Ectodermal cell (in vitro differentiated cells): Measurements from ENCODE around the gene PRRC2C. TPM values are rescaled to one million over a fixed set of nuclear protein-coding genes. Genes with fewer than 3 reads are reported as not detected.
"Not testable (repeated sequence)": the region's sequence is repeated elsewhere in the genome, so short reads cannot be mapped to it uniquely, and the experiment has no call there.

ENCODE experiments used
- H3K27ac ChIP-seq: 2 replicates; pipeline ENCODE4 v1.7.0; 2013; ENCODE audit warnings: mild to moderate bottlenecking, low read depth, low read length; ENCODE audit not compliant: insufficient read depth, poor library complexity, severe bottlenecking
- H3K27me3 ChIP-seq: 2 replicates; pipeline ENCODE4 v1.7.0; 2013; ENCODE audit warnings: mild to moderate bottlenecking, low read length; ENCODE audit not compliant: insufficient read depth, control insufficient read depth, poor library complexity, severe bottlenecking
- H3K36me3 ChIP-seq: one replicate; pipeline ENCODE4 v1.7.0; 2013; ENCODE audit warnings: low read length; ENCODE audit not compliant: control insufficient read depth, insufficient read depth
- H3K4me1 ChIP-seq: one replicate; pipeline ENCODE4 v1.7.0; 2013; ENCODE audit warnings: low read length; ENCODE audit not compliant: control insufficient read depth, insufficient read depth
- H3K4me3 ChIP-seq: 2 replicates; pipeline ENCODE4 v1.7.0; 2013; ENCODE audit warnings: low read depth, low read length, control low read depth; ENCODE audit not compliant: insufficient read depth
- H3K9me3 ChIP-seq: 2 replicates; pipeline ENCODE4 v1.7.0; 2013; ENCODE audit warnings: mild to moderate bottlenecking, low read length, moderate library complexity; ENCODE audit not compliant: control insufficient read depth
- WGBS, 2 experiments: methylation state at CpG; one replicate each; pipeline ENCODE4 v1.1.7; 2013; ENCODE audit warnings: missing lambda C conversion rate in 2 of 2; 5-methylcytosine and 5-hydroxymethylcytosine counted together
- polyA plus RNA-seq, 4 experiments: library from polyadenylated mRNA; stranded (reverse); fragments of 50-300 nt; gene quantifications; one replicate each; pipeline ENCODE4 v1.2.3, GENCODE V29; 2013

Gene PRRC2C
- polyA plus RNA-seq (2013, experiment 1 of 4): 127 TPM
- 157 TPM for polyA plus RNA-seq (2013, experiment 2 of 4)
- polyA plus RNA-seq (2013, experiment 3 of 4): 107 TPM
- polyA plus RNA-seq (2013, experiment 4 of 4): 129 TPM

DNA sequence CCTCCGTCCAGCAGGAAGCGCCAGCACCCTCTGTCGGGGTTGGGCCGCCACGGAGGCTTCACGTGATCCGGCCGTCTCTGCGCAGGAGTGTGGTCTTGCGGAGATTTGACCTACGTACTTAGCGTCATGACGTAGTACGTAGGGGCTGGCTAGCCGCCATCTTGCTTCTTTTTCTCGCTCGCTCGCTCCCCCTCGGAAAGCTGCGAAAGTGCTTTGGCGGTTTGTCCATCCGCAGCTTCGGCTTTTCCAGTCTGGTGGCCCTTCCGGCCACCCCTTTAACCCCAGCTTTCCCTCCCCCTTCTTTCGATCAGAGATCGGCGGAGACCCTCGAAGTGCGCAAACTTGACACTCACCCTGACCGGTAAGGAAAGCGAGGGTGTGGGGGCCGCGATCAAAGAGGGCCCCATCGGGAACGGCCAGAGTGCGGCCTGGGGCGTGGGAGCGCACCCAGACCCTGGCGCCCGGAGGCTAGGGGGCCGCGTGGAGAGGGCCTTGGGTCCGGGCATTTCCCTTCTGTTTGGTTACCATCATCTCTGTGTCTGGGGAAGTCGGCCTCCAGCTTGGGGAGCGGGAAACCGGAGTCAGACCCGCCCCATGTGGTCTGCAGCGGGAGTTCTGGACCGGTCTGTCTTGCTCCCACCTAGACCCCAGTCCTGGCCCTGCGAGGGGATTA, at the start of gene PRRC2C:
Gene PRRC2C (plus strand): TSS at position 156 of the 673 bp plus-strand sequence. CDS start 26,559 bp downstream, outside the sequence.
- WGBS, 2 experiments: 0% methylated on average over 50 of the region's 50 CpGs
- H3K4me3 ChIP-seq: peak within 1 kb of the TSS; percentile 97
- H3K27me3 ChIP-seq: no peaks in the 10 kb centered on the region
- H3K4me1 ChIP-seq: peaks cover 8% of the 10 kb centered on the region
- no peaks in the 10 kb centered on the region for H3K36me3 ChIP-seq
- no peaks in the 10 kb centered on the region for H3K9me3 ChIP-seq
- peak within 1 kb of the TSS; percentile 98 for H3K27ac ChIP-seq

GRCh38 chr1:171438441-171438840, 46.9 kb upstream of the PRRC2C start:
- Histone ChIP-seq H3K36me3 (no peaks in the 10 kb centered on the region), H3K4me1 (no peaks in the 10 kb centered on the region), H3K27ac (no peak overlapping the region), H3K27me3 (no peaks in the 10 kb centered on the region), H3K9me3 (no peaks in the 10 kb centered on the region), H3K4me3 (no peak overlapping the region)
- WGBS, 2 experiments: 85% methylated on average over 2 of the region's 2 CpGs

GRCh38 chr1:171440201-171440600, 45.1 kb upstream of the PRRC2C start:
- H3K27me3 ChIP-seq, H3K4me3 ChIP-seq, H3K9me3 ChIP-seq, H3K36me3 ChIP-seq, H3K27ac ChIP-seq, H3K4me1 ChIP-seq: not testable (repeated sequence)
- WGBS, 2 experiments: 83 to 100% methylated on average over 2 to 3 of the region's 3 CpGs

DNA sequence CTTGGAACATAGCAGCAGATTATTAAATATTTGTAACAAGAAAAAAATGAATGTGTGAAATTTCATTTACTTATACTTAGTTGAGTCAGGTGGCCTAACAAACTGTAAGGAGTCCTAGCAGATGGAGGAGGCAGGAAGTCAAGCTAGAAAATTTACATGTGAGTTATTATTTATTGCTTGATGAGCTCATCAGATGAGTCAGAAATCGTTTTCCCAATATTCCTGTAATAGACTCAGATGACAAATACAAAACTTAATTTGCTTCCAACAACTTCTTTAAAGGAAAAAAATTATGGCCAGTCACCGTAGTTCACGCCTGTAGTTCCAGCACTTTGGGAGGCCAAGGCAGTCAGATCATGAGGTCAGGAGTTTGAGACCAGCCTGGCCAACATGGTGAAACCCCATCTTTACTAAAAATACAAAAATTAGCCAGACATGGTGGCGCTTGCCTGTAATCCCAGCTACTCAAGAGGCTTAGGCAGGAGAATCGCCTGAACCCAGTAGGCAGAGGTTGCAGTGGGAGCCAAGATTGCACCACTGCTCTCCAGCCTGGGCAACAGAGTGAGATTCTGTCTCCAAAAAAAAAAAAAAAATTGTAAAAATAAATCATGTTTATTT, 43.9 kb upstream of the PRRC2C start:
- H3K36me3 ChIP-seq, H3K27me3 ChIP-seq, H3K27ac ChIP-seq, H3K9me3 ChIP-seq, H3K4me1 ChIP-seq, H3K4me3 ChIP-seq: not testable (repeated sequence)
- WGBS, 2 experiments: 80 to 96% methylated on average over 5 of the region's 5 CpGs

DNA sequence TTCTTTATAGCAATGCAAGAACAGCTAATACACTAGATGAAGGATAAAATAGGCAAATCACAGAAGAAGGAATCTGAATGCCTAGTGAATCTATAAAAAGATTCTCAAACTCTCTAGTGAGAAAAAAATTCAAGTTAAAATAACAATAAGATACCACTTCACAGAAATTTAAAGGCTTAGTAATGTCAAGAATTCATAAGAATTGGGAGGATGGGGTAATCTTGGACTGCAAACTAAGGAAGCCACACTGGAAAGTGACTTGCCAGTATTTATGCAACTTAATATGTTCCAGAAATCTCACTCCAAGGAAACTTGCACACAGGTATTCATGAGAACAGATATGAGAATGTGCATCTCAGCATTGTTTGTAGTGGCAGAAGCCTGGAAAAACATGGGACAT, 38.9 kb upstream of the PRRC2C start:
- Histone ChIP-seq H3K9me3 (no peaks in the 10 kb centered on the region), H3K27ac (no peak overlapping the region), H3K4me3 (no peak overlapping the region), H3K27me3 (no peaks in the 10 kb centered on the region), H3K4me1 (no peaks in the 10 kb centered on the region), H3K36me3 (no peaks in the 10 kb centered on the region)

DNA sequence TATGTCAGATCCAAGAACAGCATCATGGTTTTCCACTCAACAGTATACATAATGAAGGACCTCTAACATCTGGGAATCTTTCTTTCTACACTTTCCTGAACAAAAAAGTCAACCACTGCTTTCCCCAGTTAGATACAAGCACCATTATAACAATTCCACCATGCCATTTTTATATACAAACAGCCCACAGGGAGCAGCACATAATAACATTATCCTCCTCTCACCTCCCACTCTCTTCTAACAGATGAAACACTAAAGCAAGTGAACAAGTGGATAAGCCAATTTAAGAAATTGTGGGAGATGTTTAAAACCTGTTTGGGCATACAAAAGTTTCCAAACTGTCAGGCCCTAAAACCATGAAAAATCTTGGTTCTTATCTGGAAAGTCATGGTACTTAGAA, 29.4 kb upstream of the PRRC2C start:
- Histone ChIP-seq H3K36me3 (no peaks in the 10 kb centered on the region), H3K27me3 (no peaks in the 10 kb centered on the region), H3K4me3 (no peak overlapping the region), H3K4me1 (no peaks in the 10 kb centered on the region), H3K9me3 (no peaks in the 10 kb centered on the region), H3K27ac (no peak overlapping the region)

GRCh38 chr1:171457412-171457811, 27.9 kb upstream of the PRRC2C start:
- Histone ChIP-seq H3K4me3 (no peak overlapping the region), H3K9me3 (no peaks in the 10 kb centered on the region), H3K27ac (no peak overlapping the region), H3K4me1 (no peaks in the 10 kb centered on the region), H3K36me3 (no peaks in the 10 kb centered on the region), H3K27me3 (no peaks in the 10 kb centered on the region)
- WGBS, 2 experiments: 88 to 95% methylated on average over 1 to 2 of the region's 2 CpGs

DNA sequence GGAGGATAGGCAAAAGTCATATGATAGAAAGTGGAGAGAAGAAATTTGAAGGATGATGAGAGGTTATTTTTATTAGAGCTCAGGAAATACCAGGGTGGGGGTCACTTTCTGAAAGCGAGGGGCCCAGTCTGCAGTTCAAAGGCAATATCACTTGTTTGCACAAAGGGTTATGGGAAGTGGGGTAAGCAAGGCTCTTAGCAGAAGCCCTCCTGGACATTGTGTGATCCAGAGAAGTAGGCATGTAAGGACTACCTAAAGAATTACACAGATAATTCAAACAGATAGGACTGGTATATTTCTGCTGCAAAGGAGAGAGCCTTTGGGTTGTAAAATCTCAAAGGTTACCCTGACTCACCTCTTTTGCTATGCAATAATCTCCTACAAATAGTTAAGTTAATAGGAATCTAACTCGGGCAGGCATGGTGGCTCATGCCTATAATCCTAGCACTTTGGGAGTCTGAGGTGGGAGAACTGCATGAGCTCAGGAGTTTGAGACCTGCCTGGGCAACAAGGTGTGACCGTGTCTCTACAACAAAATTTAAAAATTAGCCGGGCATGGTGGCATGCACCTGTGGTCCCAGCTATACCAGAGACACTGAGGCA, 25.2 kb upstream of the PRRC2C start:
- H3K9me3 ChIP-seq: no peaks in the 10 kb centered on the region
- H3K4me3 ChIP-seq: no peak overlapping the region
- WGBS, 2 experiments: 75 to 81% methylated on average over 4 of the region's 4 CpGs
- no peaks in the 10 kb centered on the region for H3K27me3 ChIP-seq
- H3K36me3 ChIP-seq: no peaks in the 10 kb centered on the region
- H3K4me1 ChIP-seq: no peaks in the 10 kb centered on the region
- no peak overlapping the region for H3K27ac ChIP-seq

- Histone ChIP-seq H3K4me3 (no peak overlapping the region), H3K27me3 (no peaks in the 10 kb centered on the region), H3K9me3 (no peaks in the 10 kb centered on the region), H3K36me3 (no peaks in the 10 kb centered on the region), H3K4me1 (no peaks in the 10 kb centered on the region), H3K27ac (no peak overlapping the region)
Observed at GRCh38 chr1:171467626-171468025, 17.7 kb upstream of the PRRC2C start.

- Histone ChIP-seq H3K27ac (no peak overlapping the region), H3K4me1 (no peaks in the 10 kb centered on the region), H3K9me3 (no peaks in the 10 kb centered on the region), H3K27me3 (no peaks in the 10 kb centered on the region), H3K4me3 (no peak overlapping the region), H3K36me3 (no peaks in the 10 kb centered on the region)
- WGBS, 2 experiments: 67 to 82% methylated on average over 2 to 3 of the region's 3 CpGs
Observed at GRCh38 chr1:171468120-171468750, 17.1 kb upstream of the PRRC2C start.
